Esophagus squamous epithelium (tissue), 5 donors: ENCODE measurements around the gene NQO1. TPM values are rescaled to one million over a fixed set of nuclear protein-coding genes. Genes with fewer than 3 reads are reported as not detected.

Source experiments
- DNase-seq: peaks from one replicate; lab custom pipeline; 2025; lab: John Stamatoyannopoulos, UW
- H3K27ac ChIP-seq, 4 donors: fragments of 200-600 bp; sonication (generic); one replicate each; pipeline ENCODE4 v1.5.1; 2016 to 2019; ENCODE audit warnings: mild to moderate bottlenecking in 1 of 4
- H3K27me3 ChIP-seq, 4 donors: fragments of 200-600 bp; sonication (generic); 1 replicate in 3 of 4; 2 replicates in 1 of 4; pipeline versions ENCODE4 v1.5.1 to v1.6.0; 2017 to 2021; ENCODE audit warnings: antibody characterized with exemption in 1 of 4
- H3K36me3 ChIP-seq, 3 donors: fragments of 200-600 bp; sonication (generic); one replicate each; pipeline ENCODE4 v1.5.1; 2016 to 2019
- H3K4me1 ChIP-seq, 3 donors: fragments of 200-600 bp; sonication (generic); one replicate each; pipeline ENCODE4 v1.5.1; 2017 to 2019
- H3K4me3 ChIP-seq, 4 donors: fragments of 200-600 bp; sonication (generic); 1 replicate in 3 of 4; 2 replicates in 1 of 4; pipeline ENCODE4 v1.5.1; 2016 to 2019; ENCODE audit warnings: mild to moderate bottlenecking in 2 of 4, moderate library complexity in 1 of 4
- H3K9me3 ChIP-seq, 3 donors: fragments of 200-600 bp; sonication (generic); one replicate each; pipeline ENCODE4 v1.5.1; 2016 to 2019
- POLR2A ChIP-seq, 4 donors: fragments of 450-650 bp; IDR thresholded peaks; one replicate each; pipeline ENCODE4 v1.6.1; 2017; ENCODE audit warnings: antibody characterized with exemption in 4 of 4, mild to moderate bottlenecking in 4 of 4, moderate library complexity in 3 of 4
- WGBS, 2 donors: methylation state at CpG; one replicate each; pipeline ENCODE4 v1.1.5; 2018; 5-methylcytosine and 5-hydroxymethylcytosine counted together
- intact Hi-C: fragments of 100-400 bp; cut with DNase I; formaldehyde crosslinking; loops from one replicate; pipeline ENCODE4 v1.15.0; 2022
- total RNA-seq, 4 donors: library from RNA; depleted of rRNA; stranded (reverse); fragments of >200 nt; gene quantifications; one replicate each; pipeline ENCODE4 v1.1.0, GENCODE V29; 2016
- TF ChIP-seq, protein P1 (sequence below), 6 experiments: fragments of 450-650 bp in 4 of 6; fragments of 200-600 bp in 2 of 6; sonication (generic) in 2 of 6; IDR thresholded peaks; one replicate each; pipeline ENCODE4 v1.5.1; 2016 to 2019; ENCODE audit warnings: antibody characterized with exemption in 6 of 6, mild to moderate bottlenecking in 4 of 6, moderate library complexity in 4 of 6
- donor health status: DM: yes; HTN: yes; CAD: no.

Gene NQO1
- total RNA-seq, 4 donors from 2014 or later: 152 to 442 (median 247) TPM

DNA sequence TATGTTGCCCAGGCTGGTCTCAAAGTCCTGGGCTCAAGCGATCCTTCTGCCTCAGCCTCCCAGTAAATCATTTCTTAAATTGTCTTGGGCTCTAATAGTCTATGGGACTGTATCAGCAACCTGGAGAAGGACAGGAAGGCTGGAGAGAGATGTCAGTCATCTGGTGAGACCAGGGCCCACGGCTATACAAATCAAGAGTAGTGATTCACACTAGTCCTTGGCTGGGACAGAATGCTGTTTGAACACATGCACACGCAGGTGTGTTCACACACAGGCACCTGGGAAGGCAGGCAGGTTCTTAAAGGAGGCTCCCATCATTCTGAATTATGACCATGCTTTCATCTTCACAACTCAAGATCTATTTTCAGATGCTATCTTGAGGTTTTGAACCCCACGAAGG, 14.1 kb downstream of the NQO1 start:
- intact Hi-C loops: loop anchor here (5.0 kb wide), 1 partner anchor 40 kb away; the partner anchor contains the start of gene NOB1
- no peak for DNase-seq
- peaks cover 0 to 54% (median 8%) of the 10 kb centered on the region in 3 donors for H3K4me1 ChIP-seq
- H3K27me3 ChIP-seq: no peaks in the 10 kb centered on the region
- H3K36me3 ChIP-seq: peaks cover 17 to 81% (median 38%) of the 10 kb centered on the region in 3 donors
- no peaks in the 10 kb centered on the region for H3K9me3 ChIP-seq
- H3K4me3 ChIP-seq: no peak overlapping the region
- peak overlapping the region in 2 of 4 donors; percentile 58 to 75 for H3K27ac ChIP-seq
- WGBS, 2 donors: 48 to 65% methylated on average over 3 to 4 of the region's 4 CpGs
- no peak for TF ChIP-seq POLR2A (IDR thresholded peaks at IDR 0.05)
- TF ChIP-seq, protein P1, sequence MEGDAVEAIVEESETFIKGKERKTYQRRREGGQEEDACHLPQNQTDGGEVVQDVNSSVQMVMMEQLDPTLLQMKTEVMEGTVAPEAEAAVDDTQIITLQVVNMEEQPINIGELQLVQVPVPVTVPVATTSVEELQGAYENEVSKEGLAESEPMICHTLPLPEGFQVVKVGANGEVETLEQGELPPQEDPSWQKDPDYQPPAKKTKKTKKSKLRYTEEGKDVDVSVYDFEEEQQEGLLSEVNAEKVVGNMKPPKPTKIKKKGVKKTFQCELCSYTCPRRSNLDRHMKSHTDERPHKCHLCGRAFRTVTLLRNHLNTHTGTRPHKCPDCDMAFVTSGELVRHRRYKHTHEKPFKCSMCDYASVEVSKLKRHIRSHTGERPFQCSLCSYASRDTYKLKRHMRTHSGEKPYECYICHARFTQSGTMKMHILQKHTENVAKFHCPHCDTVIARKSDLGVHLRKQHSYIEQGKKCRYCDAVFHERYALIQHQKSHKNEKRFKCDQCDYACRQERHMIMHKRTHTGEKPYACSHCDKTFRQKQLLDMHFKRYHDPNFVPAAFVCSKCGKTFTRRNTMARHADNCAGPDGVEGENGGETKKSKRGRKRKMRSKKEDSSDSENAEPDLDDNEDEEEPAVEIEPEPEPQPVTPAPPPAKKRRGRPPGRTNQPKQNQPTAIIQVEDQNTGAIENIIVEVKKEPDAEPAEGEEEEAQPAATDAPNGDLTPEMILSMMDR (IDR thresholded peaks at IDR 0.05): no peak

DNA sequence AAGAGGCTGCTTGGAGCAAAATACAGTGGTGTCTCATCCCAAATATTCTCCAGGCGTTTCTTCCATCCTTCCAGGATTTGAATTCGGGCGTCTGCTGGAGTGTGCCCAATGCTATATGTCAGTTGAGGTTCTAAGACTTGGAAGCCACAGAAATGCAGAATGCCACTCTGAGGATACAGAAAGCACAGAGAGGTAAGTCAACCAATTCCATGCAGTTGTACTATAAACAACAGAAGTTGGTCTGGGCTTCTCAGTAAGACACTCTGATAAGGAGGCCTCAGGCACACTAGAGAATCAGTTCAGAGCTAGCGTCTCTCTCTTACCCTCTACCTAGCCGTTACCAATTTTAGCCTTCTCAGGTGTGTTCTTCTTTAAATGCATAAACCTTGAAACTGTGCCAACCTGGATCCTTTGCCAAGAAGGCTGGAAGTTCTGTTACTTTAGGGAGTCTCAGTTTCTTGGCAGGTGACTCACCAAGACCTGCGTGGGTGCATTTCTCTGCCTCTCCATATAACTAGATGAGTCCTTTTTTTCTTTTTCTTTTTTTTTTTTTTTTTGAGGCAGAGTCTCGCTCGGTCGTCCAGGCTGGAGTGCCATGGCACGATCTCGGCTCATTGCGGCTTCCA, 15.1 kb downstream of the NQO1 start:
- peak overlapping the region in 3 of 4 donors; percentile 58 to 75 (median 71) for H3K27ac ChIP-seq
- H3K27me3 ChIP-seq: no peaks in the 10 kb centered on the region
- DNase-seq: no peak
- peaks cover 14 to 71% (median 38%) of the 10 kb centered on the region in 3 donors for H3K36me3 ChIP-seq
- H3K4me3 ChIP-seq: no peak overlapping the region
- H3K4me1 ChIP-seq: peaks cover 0 to 65% (median 17%) of the 10 kb centered on the region in 3 donors
- TF ChIP-seq POLR2A (IDR thresholded peaks at IDR 0.05): no peak
- TF ChIP-seq, protein P1 (IDR thresholded peaks at IDR 0.05): no peak
- H3K9me3 ChIP-seq: no peaks in the 10 kb centered on the region
- intact Hi-C loops: loop anchor here (5.0 kb wide), 1 partner anchor 41 kb away; the partner anchor contains the start of gene NOB1
- WGBS, 2 donors: 40 to 54% methylated on average over 12 of the region's 12 CpGs

DNA sequence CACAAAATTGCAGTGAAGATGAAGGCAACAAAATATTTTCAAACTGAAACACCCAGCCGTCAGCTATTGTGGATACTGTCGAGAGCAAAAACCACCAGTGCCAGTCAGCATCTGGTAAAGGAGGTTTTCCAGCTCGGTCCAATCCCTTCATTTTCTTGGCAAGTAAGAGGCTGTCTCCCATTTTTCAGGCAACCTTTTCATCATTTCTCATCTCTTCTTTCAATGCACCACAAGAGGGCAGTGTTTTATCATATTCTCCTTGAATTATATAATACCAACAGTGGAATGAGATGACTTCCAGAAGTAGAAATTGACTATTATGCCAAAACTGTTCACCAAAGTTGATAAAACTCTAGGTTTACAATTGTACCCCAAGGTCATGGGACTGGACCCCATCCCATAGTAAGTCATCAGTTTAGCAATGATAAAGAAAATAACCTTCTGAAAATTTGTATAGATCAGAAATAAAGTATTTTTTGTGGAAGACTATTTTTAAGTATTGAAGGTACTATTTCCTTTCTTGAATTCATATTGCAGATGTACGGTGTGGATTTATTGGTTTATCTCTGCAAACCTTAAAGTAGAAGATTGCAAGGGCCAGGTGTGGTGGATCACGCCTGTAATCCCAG, 16.8 kb downstream of the NQO1 start:
- no peaks in the 10 kb centered on the region for H3K27me3 ChIP-seq
- 28 to 31% methylated on average over 5 of the region's 5 CpGs for WGBS, 2 donors
- intact Hi-C loops: loop anchor here (5.0 to 10.0 kb wide), 2 partner anchors 43 to 315 kb away; partner anchors contain the start of gene NOB1
- peak overlapping the region in 3 of 4 donors; percentile 43 to 75 (median 58) for H3K27ac ChIP-seq
- TF ChIP-seq POLR2A (IDR thresholded peaks at IDR 0.05): no peak
- TF ChIP-seq, protein P1 (IDR thresholded peaks at IDR 0.05): peak; percentile 51 to 86 (median 73)
- DNase-seq: no peak
- no peaks in the 10 kb centered on the region for H3K9me3 ChIP-seq
- H3K4me1 ChIP-seq: peaks cover 0 to 70% (median 20%) of the 10 kb centered on the region in 3 donors
- H3K36me3 ChIP-seq: peaks cover 4 to 62% (median 28%) of the 10 kb centered on the region in 3 donors
- no peak overlapping the region for H3K4me3 ChIP-seq

DNA sequence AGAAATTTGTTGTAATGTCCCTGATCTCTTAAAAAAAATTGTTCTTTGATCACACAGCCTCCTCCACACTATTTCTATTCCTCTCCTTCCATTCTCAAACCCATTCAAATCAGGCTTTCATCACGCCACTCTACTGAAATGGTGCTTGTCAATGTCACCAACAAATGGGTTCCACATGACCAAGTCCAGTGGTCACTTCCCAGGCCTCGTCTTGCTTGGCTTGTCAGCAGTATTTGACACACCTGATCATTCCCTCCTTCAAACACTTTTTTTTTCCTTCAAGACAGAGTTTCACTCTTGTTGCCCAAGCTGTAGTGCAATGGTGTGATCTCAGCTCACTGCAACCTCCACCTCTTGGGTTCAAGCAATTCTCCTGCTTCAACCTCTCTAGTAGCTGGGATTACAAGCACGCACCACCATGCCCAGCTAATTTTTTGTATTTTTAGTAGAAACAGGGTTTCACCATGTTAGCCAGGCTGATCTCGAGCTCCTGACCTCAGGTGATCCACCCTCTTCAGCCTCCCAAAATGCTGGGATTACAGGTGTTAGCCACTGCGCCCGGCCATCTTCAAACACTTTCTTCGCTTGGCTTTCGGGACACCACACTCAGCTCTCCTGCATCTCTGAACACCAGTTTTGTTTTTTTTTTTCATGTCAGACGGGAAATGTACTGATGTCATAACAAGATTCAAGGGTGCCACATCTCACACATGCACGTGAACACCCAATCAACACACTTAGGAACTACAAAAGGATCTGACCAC, 18.3 kb downstream of the NQO1 start:
- intact Hi-C loops: loop anchor here (10.0 kb wide), 1 partner anchor 313 kb away; no protein-coding TSS in a partner anchor

More for the DNA sequence above, 18.3 kb downstream of the NQO1 start:
- Histone ChIP-seq H3K4me1 (peaks cover 0 to 70% (median 20%) of the 10 kb centered on the region in 3 donors), H3K9me3 (no peaks in the 10 kb centered on the region), H3K4me3 (no peak overlapping the region), H3K27me3 (no peaks in the 10 kb centered on the region), H3K27ac (peak overlapping the region in 3 of 4 donors; percentile 19 to 75 (median 30)), H3K36me3 (peaks cover 4 to 62% (median 18%) of the 10 kb centered on the region in 3 donors)
- no peak for TF ChIP-seq POLR2A (IDR thresholded peaks at IDR 0.05)
- TF ChIP-seq, protein P1 (IDR thresholded peaks at IDR 0.05): no peak
- no peak for DNase-seq
- 81 to 82% methylated on average over 10 of the region's 10 CpGs for WGBS, 2 donors
